ENCODE data around the gene MTCL1.
"Not testable (repeated sequence)": the region's sequence is repeated elsewhere in the genome, so short reads cannot be mapped to it uniquely, and the experiment has no call there.

GRCh38 chr18:8761535-8761934, 56.2 kb downstream of the MTCL1 start:
- not testable (repeated sequence) for TF ChIP-seq CTCF (IDR thresholded peaks at IDR 0.05); REST (IDR thresholded peaks at IDR 0.05; ENCODE audit: insufficient read depth in 1 of 2, low read depth in 2 of 2, low read length in 1 of 2)
